GM12874 (cell line): ENCODE measurements around the gene PTP4A2.

ENCODE experiments used
- TF ChIP-seq, protein P1 (sequence below): IDR thresholded peaks from 2 replicates; pipeline ENCODE4 v1.5.1; 2011; ENCODE audit warnings: low read depth, mild to moderate bottlenecking, control low read depth, low read length, moderate library complexity; ENCODE audit not compliant: insufficient read depth

The PTP4A2 gene

DNA sequence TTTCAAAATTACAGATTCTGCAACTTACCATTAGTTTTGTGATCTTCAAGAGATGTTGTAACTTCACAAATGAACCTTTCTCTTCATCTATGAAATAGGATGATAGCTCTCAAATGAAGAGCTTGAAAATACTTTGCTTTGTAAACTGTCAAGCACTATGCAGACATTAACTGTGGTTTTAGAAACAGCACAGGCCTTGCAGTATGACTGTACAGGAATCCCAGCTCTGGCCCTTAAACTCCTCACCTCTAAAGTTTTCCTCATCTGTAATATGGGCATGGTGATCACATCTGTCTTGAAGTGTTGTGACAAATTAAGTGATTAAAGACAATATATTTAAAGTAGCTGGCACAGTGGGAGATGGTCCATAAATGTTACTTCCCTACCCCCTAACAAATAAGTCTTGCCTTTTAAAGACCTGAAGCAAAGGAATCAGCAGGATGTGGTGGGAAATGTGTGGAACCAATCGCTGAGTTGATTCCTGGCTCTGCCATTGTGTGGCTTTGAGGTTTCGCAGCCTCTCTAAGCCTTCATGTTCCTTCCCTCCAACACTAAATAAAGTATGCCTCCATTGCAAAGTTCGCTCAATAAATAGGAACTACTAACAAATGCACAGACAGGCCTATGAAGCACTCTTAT is 5.5 kb upstream of the PTP4A2 start:
- TF ChIP-seq, protein P1, sequence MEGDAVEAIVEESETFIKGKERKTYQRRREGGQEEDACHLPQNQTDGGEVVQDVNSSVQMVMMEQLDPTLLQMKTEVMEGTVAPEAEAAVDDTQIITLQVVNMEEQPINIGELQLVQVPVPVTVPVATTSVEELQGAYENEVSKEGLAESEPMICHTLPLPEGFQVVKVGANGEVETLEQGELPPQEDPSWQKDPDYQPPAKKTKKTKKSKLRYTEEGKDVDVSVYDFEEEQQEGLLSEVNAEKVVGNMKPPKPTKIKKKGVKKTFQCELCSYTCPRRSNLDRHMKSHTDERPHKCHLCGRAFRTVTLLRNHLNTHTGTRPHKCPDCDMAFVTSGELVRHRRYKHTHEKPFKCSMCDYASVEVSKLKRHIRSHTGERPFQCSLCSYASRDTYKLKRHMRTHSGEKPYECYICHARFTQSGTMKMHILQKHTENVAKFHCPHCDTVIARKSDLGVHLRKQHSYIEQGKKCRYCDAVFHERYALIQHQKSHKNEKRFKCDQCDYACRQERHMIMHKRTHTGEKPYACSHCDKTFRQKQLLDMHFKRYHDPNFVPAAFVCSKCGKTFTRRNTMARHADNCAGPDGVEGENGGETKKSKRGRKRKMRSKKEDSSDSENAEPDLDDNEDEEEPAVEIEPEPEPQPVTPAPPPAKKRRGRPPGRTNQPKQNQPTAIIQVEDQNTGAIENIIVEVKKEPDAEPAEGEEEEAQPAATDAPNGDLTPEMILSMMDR: no peak

- TF ChIP-seq, protein P1: peak; percentile 67
Measured at GRCh38 chr1:31939484-31940329, 1.5 kb upstream of the PTP4A2 start.

DNA sequence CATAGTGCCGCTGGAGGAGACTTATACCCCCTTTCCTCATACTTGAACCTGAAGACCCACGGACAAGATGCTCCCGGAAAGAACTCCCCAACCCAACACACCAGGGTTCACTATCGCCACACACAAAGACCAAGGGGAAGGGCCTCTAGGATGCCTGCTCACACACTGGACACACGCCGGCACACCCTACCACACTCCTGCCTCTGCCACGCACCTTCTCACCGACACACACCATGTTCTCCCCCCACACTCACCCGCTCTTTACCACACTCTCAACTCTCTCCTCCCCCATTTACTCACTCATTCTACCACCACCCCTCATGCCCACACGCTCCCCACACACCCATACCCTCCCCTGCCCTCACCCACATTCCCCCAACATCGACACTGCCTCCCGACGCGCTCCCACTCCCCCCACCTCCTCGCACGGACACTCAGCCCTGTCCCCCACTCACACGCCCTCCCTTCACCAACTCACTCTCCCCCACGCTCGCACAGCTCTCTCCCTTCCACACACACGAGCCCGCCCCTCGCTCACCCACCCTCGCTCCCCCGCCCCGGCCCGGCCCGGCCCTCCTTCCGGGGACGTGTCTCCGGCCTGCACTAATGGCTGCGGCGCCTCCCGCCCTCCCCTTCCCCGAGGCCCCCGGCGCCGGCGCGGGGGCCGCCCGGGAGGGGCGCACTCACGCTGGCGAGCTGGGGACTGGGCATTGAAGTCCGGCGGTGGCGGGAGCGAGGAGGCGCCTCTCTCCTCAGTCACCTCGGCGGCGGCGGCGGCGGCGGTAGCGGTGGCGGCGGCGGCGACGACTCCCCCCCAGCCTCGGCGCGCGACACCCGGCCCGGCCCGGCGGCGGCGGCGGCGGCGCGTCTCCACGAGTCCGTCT is 626 bp downstream of the PTP4A2 start:
- TF ChIP-seq, protein P1: no peak

DNA sequence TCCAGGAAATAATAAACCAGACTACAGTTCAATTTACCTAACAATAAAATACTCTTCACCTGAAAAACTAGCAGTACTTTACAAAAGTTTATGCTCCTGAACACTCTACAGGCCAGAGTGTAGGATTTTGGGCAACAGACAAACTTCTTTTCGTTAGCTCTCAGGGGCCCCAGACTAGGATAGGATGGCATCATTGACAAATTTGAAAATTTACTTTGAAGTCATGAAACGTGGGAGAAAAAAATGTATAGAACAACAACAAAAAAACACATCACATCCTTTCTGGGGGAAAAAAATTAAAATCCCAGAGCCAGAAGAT is 1.2 kb downstream of the PTP4A2 start:
- TF ChIP-seq, protein P1: no peak

DNA sequence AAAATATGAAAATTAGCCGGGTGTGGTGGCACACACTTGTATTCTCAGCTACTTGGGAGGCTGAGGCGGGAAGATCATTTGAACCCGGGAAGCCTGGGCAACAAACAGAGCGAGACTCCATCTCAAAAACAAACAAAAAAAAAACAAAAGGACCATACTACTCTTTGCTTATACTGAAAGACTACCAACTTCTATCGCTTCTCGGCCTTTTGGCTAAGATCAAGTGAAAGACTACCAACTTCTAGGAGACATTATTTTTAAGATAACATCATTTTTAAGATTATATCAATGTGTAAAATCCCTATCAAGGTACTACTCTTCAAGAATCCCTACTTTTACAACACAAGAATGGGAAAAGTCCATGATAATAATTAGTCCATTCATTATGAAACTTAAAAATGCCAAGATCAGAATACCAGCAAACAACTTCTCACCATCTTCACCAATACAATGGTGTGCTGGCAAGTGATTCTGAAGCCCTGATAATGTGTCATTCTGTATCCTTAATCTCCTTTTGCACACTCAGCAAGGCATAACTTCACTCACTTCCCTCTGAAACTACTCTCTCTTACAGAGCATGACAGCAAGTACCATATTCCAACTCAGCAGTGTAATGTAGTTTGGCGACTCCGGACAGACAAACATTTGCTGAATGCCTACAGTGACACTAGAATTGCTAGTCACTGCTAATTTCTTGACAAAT is 1.7 kb downstream of the PTP4A2 start:
- TF ChIP-seq, protein P1: no peak

- TF ChIP-seq, protein P1: no peak
Measured at GRCh38 chr1:31934706-31935629, 3.2 kb downstream of the PTP4A2 start.
